Activated effector memory CD4-positive, alpha-beta T cell treated with Interleukin-2 at 50 U/mL for 16 hours (primary cell): ENCODE data around the gene PUM1.
"Not testable (repeated sequence)": the region's sequence is repeated elsewhere in the genome, so short reads cannot be mapped to it uniquely, and the experiment has no call there.

Source experiments
- DNase-seq: peaks from one replicate; pipeline ENCODE4 v3.0.0-alpha.2; 2020

The PUM1 gene

DNA sequence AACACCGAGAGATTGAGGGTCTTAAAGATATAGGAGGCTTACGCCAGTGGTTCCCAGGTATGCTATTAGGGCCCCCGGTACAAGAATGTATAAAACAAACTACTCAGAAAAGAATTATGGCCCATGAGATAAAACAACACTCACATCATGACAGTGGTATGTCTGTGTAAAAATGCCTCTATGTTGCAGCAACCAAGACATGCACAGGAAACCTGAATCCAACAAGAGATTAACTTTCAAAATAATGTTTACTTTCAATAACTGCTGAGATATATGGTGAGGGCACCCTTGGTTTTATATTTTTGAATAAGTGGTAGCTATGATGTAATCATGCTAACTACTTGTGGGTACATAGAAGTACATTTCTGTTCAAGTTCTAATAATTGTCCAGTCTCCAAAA lies 74.9 kb downstream of the PUM1 start:
- no peak for DNase-seq

DNA sequence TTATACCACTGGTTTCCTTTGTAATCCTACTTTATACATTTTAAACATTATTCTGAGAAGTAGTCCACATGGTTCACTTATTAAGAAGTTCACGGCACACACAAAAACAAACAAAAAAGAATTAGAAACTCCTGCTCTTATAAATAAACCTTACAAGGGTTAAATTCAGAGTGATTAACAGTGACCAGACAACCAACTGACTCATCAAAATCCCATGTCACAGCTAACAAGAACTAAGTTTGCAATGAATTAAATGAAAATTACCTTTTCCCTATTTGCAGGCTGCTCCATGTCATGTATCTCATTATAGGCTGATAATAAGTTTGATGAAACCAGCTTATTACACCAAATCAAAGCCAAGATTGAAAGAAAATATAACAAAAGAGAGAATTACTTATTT lies 77.5 kb downstream of the PUM1 start:
- DNase-seq, result no peak

DNA sequence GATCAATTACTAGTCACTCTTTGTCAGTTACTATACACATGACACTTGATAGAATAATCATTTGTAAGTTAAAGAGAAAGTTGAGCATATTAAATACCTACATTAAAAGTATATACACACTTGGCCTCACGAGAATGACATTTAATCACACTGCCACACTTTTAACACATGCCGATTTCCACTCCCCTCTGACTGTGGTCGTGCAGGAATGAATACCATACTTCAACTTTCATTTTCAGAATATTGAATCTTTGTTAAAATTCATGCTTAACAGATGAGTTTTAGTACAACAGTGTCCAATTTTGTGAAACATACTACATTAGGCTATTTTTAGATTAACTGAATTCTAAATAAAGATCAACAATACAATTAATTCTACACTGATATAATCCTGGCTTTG lies 78.8 kb downstream of the PUM1 start:
- DNase-seq, result no peak

DNA sequence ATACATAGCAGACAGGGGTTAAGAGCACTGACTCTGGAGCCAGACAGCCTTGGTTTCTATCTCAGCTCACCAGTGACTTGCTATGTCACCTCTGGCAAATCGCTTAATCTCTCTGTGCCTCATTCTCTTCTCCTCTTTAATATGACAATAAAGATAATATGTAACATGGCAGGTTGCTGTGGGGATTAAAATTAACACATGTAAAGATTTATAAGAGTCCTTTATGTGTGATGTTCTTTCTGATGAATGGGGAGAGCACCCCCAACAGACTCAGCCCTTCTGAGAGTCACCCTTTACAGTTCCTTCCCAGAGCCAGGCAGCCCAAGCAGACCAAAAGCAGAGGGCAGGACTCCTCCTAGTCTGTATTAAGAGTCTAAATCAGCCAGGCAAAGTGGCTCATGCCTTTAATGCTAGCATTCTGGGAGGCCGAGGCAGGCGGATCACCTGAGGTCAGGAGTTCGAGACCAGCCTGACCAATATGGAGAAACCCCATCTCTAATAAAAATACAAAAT lies 80.5 kb downstream of the PUM1 start:
- no peak for DNase-seq

DNA sequence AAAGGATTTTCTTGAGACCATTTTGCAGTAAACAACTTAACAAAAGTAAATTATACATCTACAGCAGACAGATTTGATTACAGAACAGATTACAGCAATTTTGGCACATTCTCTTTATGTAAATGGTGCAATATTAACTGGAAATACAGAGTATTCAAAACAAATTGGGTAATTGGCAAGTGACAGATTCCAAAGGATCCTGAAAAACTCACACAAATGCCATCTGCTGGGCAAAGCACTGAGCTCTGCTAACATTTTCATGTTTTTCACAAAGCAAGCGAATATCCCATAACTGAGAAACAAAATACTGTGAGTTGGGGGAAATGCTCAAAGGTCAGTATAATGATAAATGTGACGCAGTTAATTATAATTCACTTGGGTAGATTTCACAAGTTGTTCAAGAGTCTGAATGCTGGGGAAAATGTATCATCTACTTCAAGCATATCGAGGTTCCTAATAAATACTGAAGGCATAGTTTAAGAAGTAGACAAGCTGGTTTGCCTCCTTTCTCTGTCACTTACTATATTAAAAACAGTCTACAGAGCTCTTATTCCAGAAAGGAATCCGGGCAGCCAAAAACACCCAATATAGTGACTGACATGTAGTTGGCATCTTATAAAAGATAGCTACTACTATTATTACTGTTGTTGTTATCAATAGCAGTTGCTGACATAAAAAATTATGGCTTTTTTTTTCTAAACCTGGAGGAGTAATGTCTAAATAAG lies 81.2 kb downstream of the PUM1 start:
- no peak for DNase-seq

DNA sequence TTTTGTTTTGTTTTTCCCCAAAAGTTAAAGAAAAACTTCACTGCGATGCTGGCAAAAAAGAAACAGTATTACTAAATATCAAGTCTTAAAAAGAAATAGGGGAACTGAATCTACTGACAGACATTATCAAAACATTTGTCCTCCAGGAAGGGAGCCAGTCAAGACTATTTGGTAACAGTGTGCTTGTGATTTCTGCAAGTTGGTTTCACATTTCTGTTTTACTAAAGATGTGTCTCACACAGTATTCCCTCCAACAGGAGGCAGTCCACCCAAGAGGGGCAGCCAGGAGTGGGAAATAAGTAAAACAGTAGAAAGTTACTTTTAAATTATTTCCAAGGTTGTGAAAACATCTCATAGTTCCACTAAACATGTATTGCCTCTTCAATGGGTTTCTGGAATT lies 82.6 kb downstream of the PUM1 start:
- DNase-seq, result no peak

DNA sequence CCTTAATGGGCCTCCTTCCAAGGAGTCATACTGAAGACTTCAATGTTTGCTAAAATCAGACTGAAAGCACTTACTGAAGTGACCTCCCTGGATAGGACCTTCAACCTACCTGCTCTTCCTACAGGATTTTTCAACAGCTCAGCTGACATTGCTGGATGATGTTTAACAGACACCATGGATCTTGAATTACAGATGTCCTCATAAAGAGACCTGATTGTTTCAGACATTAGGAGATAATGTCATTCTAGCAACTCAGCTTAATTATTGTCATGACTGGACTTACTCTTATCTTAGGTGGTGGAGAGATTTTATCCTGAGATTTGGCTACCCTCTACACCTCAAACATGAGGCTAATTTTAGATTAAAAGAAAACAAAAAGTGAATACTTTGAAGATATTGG lies 83.1 kb downstream of the PUM1 start:
- no peak for DNase-seq

DNA sequence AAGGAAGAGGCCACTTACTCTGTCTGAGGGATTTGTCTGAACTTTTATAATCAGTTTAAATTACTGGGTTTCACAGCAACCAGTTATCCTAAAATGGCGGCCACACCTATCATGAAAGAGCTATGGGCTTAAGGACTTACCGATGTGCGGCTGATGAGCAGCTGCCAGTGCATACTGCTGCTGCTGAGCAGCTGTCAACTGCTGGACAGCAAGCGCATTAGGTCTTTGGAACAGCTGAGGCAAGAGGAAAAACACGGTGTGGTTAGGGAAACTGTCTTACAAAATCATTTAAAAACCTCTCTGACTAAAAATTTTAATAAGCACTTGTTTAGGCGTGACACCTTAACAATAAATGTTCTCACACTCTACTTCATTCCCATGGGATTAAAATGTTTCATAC lies 84.3 kb downstream of the PUM1 start:
- no peak for DNase-seq

DNA sequence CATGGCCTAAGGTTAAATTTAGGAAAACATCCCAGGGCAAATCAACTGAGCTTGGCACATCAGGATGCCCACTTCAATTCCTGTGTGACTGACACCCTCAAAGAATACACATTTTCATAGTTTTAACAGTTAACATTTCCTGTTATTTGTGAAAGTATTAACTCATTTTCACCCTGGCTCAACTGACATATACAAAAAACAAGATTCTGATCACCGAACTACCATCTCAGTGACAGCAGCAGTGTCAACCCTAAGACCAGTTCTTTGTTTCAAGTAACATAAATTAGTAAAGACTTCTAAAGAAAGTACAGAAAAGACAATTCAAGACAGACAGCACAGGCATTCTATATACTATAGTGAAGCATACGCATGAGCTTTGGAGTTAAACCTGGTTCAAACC lies 88.0 kb downstream of the PUM1 start:
- no peak for DNase-seq

DNA sequence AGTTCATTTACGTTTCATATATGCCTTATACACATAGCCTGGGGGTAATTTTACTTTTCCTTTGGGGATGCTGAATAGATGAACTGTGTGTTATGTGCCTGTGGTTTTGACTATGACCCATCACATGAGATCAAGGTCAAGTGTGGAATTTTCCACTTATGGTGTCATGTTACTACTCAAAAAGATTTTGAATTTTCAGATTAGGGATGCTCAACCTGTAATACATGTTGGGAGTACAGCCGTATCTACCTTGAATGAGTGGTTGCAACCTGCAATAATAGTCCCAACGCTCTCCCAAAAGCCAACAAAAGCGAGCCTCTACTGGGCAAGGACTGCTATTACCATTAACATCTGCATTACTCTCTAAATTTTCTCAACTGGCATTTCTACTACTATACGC lies 88.4 kb downstream of the PUM1 start:
- no peak for DNase-seq

DNA sequence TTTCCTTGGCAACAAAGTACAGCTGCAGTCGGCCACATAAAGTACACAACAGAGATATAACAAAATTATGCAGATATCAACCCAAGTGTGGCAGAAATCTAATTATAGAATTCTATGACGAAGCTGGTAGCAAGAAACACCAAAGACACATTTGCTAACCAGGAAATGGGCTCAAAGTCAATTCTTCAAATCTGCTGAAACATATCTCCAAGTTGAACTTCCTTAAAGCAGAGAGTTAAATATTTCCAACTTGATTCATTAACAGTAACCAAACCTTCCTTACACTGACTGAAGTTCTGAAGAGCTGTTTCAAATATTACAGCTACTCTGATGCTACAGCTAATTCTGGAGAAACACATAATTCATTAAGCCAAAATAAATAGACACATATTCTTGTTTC lies 89.4 kb downstream of the PUM1 start:
- DNase-seq, result no peak

DNA sequence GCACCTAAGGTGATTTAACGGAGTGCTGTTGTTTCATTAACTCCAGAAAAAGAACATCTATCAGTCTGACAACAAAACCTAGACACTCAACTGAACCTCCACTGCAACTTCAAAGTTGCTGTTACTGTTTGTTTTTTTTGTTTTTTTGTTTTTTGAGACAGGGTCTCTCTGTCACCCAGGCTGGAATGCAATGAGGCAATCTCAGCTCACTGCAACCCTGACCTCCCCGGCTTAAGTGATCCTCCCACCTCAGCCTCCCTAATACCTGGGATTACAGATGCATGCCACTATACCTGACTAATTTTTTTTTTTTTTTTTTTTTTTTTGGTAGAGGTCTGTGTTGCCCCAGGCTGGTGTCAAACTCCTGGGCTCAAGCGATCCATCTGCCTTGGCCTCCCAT lies 90.3 kb downstream of the PUM1 start:
- DNase-seq, result no peak

DNA sequence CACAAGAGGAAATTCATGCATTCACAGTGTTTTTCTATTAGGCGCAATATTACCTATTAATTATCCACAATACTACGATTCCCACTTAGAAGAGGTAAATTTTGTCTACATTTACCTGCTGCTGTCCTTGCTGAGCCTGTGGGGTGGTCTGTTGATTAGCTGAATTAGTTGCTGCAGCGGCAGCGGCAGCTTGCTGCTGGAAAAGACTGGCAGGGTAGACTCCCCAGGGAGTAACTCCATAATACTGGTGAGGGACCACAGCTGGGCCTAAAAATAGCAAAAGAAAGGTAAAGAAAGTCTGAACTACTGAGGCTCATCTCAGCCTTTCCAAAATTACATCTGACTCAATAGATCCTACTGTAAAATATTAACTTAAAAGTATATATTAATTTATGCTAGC lies 91.0 kb downstream of the PUM1 start:
- no peak for DNase-seq

DNA sequence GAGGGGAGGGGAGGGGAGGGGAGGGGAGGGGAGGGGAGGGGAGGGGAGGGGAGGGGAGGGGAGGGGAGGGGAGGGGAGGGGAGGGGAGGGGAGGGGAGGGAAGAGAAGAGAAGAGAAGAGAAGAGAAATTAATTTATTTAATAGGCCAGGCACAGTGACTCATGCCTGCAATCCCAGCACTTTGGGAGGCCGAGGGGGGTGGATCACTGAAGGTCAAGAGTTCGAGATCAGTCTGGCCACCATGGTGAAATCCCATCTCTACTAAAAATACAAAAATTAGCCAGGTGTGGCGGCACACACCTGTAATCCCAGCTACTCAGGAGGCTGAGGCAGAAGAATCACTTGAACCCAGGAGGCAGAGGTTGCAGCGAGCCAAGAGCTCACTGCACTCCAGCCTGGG lies 93.2 kb downstream of the PUM1 start:
- DNase-seq, result not testable (repeated sequence)

DNA sequence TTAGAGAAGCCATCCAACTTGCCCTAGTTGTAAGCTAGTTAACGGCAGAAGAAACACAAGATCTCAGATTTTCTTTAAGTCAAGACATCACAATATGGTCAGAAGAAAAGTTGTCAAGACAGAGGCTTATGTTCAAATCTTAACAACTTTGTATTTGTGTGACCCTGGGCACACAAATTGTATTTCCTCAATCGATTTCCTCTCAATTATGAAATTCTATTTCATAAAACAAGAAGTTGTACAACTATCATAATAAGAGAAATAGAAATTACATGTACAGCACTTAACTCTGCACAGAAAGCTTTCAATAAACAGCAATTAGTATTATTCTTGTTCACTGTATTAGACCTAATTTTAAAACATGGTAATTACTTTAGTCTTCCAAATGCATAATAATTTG lies 94.0 kb downstream of the PUM1 start:
- no peak for DNase-seq

DNA sequence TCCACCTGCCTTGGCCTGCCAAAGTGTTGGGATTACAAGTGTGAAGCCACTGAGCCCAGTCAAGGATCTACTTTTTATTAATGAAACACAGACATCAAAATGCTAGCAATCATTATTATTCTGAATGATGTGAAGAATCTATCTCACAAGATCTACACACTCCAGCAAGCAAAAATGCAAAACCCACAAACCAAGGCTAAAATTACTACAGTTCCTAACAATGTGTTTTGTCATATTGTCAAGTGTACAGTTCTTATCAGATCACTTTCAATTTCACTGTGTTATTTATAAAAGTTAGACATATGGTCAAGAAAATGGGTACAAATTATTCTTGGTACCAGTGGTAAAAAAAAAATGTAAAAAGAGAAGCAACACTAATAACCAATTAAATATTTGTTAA lies 95.6 kb downstream of the PUM1 start:
- no peak for DNase-seq

DNA sequence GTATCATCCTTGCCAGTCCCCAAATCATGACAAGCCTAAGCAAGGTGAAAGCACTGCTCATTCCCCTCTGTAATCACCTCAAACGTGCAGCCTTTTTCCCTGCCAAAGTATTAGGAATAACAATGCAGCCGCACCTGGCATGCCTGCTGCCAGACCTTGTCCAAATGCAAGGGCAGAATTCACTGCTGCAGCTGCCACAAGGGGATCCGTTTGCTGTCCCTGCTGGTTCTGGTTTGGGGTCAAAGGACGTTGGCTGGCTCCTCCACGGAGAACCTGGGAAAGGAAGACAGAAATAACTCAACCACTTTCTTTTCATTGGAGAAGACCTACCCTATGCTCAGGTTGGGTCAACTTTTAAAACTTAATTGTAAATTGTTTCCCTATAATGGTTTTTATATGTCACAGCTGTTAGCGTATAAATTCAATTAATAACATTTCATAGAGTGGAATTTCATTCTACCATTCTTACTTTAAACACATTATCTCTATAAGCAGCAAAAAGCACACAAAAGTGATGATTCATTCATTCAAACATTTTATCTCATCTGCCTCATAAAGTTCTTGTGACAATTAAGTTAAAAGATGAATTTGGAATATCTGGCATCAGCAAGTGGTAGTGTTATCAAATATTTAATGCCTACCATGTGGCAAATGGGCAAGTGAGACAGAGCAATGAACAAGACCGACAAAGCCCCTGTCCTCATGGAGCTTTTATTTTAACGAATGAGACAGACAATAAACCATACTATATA lies 97.1 kb downstream of the PUM1 start:
- no peak for DNase-seq

DNA sequence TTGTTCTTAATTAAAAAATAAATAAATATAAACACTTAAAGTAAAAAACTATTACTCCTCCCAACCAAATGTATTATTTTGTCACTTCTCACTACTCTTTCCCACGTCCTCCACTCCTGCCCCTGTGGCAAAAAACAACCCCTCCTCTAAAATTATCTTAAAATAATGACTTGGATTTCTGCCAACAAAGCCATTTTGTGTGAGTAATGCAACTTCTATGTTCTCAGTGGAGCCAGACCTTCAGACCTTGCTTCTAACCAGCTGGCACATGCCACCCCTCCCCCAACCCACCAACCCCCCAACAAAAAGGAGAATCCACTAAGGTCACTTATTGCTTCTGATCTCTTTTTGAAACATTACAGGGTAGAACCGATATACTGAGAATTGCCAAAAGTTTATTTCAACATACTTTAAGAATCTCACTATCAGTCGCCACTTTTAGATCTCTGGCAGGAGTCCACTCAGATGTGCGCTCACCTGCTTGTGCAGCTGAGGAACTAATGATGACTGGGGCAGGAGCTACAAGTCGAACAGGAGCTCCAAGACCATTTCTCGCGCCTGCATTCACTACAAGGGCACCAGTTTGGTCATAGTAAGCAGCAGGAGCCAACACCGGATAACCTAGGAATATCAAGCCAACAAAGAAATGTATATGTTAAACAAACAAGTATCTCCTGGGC lies 98.7 kb downstream of the PUM1 start:
- DNase-seq, result no peak

DNA sequence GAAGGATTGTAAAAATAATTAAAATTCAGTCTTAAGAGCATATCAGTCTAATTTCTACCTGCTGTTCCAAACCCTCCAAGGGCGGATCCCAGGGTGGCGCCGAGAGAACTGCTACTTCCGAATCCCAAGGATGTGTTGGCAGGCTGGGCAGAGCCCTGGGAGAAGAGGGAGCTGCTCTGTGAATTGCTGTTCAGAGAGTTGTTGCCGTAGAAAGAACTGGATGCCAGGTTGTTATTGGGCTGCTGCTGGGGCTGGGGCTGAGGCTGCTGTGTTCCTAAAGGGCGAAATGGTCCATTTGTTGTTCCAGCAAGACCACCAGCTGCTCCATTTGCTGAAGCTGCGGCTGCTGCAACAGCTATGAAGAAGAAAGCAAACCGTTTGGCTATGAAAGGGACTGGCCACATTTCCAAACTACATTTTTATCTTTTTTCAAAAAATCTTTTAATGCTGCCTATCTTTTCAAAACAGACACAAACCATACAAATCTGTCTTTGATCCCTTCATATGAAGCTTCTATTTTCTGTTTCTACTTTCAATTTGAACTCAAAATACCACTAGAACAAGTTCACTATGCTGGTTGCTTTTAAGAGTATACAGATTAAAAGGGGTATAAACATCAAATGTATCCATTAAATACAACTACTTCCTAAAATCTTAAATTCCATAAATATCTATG lies 99.5 kb downstream of the PUM1 start:
- no peak for DNase-seq

DNA sequence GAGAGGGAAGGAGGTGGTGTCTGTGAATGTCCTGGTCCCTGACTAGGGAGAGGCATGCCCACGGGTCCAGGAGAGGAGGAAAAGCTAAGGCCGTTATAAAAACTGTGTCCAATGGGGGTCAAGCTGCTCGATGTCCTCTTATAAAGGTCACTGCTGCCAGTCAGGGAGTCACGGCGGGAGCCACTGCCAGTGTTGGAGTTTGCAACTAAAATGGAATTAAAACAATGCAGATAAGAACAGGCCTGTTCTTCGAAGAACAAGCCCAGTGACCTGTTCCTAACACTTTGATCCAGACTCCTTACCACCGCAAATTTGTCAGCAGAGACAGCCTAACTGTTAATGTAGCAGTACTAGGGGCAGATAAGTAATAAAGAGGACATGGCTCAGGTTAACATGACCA lies 100.8 kb downstream of the PUM1 start:
- DNase-seq, result no peak

DNA sequence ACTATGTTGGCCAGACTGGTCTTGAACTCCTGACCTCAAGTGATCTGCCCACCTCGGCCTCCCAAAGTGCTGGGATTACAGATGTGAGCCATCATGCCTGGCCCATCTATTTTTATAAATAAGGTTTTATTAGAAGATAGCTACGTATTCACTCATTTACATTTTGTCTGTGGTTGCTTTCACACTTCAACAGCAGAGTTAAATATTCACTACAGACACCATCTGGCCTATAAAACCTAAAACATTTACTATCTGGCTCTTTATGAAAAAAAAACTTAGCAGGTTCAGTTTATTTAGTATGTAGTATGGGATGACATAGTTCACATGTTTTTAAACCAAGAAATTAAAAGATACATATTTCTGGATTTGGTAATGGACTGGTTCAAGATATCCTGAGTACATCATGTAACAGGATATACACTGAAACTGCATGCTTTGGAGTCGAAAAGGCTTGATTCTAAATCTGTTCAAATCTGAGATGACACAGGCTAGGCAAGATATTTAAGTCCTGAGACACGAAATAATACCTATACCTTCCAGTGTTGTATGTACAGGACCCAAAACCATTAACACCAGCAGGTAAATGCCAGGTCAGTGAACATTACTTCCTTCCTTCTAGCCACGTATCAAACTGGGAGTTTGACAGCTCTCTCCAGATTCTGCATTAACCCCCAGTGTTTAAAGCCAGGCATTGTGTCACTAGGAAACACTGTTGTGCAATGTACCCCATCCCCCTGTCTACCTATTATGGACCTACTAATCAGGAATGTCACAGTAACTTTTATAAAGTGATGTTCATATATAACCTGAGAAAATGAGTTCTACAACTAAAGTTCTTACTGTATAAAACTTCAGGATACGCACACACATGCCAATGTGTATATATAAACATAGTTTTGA lies 102.7 kb downstream of the PUM1 start:
- DNase-seq, result no peak

DNA sequence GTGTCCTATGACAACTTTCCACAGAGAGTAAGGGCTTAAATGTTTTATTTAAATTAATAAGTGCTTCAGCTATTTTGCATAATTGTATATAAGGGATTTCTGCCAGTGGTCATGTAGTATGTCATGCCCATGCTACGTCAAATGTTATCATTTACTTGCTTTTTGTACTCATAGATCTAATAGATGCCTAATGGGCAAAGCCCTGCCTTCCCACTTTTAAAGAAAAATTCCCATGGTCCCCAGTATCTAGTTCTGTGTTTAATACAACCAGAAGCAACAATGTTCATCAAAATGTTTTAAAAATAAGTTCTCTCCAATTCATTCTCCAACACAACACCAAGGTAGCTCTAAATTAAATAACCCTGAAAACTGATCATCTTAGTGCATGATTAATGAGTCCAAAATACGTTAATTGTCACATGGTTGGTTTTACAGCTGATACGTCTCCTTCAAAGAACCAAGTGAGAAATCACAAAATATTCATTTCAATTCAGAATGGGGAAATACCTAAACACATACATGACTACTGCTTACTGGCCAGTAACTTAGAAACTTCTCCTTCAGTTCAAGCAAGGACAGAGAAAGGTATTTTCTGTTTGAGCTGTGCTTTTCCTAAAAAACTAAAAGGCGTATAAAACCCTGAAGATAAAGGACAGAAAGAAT lies 107.8 kb downstream of the PUM1 start:
- DNase-seq, result no peak
